Epithelial cell of esophagus (primary cell): ENCODE data around the gene TXNDC17.
A peak's percentile ranks its signal among the peaks of the same experiment; 100 is the strongest.

Experiments
- DNase-seq: peaks from one replicate; pipeline ENCODE4 v3.0.0; 2010; ENCODE audit warnings: low read depth
- H3K4me3 ChIP-seq: 2 replicates; pipeline ENCODE4 v1.5.1; 2011; ENCODE audit warnings: mild to moderate bottlenecking, low read length, control low read depth
- TF ChIP-seq, protein P1 (sequence below): IDR thresholded peaks from 2 replicates; pipeline ENCODE4 v1.5.1; 2011; ENCODE audit warnings: low read depth, mild to moderate bottlenecking, low read length, control low read depth, inconsistent platforms; ENCODE audit not compliant: insufficient read depth; ENCODE audit errors: missing control alignments

Gene TXNDC17

DNA sequence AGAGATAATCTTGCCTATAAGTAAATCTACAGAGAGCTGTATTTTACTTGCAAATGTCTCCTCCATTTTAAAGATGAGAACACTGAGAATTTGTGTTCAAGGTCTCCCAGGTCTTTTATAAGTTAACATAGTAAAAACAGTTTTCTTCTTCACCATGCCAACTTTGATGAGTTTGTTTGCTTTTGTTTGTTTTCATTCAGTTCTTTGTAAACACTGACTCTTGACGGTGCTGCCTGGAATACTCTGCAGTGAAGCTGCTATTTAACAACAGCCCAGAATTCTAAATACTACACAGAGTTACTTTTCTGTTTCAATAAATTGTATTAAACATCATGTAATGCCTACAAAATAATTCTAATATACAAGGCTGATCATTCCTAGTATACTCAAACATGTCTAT lies 43.1 kb upstream of the TXNDC17 start:
- no peak for DNase-seq
- TF ChIP-seq, protein P1, sequence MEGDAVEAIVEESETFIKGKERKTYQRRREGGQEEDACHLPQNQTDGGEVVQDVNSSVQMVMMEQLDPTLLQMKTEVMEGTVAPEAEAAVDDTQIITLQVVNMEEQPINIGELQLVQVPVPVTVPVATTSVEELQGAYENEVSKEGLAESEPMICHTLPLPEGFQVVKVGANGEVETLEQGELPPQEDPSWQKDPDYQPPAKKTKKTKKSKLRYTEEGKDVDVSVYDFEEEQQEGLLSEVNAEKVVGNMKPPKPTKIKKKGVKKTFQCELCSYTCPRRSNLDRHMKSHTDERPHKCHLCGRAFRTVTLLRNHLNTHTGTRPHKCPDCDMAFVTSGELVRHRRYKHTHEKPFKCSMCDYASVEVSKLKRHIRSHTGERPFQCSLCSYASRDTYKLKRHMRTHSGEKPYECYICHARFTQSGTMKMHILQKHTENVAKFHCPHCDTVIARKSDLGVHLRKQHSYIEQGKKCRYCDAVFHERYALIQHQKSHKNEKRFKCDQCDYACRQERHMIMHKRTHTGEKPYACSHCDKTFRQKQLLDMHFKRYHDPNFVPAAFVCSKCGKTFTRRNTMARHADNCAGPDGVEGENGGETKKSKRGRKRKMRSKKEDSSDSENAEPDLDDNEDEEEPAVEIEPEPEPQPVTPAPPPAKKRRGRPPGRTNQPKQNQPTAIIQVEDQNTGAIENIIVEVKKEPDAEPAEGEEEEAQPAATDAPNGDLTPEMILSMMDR: no peak

DNA sequence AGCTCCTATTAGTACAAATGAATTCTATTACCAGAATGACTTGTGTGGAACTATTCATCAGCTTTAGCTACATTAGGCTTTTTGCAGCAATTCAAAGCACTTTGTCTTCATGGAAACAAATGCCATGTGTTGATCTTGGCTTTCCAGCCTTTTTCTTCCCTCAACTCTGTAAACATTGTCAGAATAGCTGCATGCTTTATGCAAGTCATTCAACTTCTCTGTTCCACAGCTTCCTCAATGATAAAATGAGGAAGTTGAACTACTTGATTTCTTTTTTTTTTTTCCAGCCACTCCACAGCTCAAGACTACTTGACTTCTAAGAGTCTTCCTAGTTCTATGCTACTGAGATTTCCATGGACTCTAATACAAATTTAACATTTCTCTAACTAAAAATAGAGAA lies 41.5 kb upstream of the TXNDC17 start:
- TF ChIP-seq, protein P1: no peak
- DNase-seq: no peak
- no peak overlapping the region for H3K4me3 ChIP-seq

More for the DNA sequence above, 43.1 kb upstream of the TXNDC17 start:
- no peak overlapping the region for H3K4me3 ChIP-seq

DNA sequence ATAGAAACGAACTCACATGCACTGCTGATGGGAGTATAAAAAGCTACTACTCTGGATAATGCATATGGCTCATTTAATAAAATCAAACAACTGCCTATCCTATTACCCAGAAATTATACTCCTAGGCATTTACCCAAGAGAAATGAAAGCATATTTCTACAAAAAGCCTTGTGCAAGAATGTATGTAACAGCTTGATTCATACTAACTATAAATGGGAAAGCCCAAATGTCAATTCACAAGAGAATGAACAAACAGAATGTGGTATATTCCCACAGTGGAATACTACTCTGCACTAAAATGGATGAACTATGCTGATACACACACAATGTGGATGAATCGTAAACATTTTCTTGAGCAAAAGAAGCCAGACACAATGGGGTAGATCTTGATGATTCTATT lies 38.7 kb upstream of the TXNDC17 start:
- TF ChIP-seq, protein P1: no peak
- DNase-seq: no peak

DNA sequence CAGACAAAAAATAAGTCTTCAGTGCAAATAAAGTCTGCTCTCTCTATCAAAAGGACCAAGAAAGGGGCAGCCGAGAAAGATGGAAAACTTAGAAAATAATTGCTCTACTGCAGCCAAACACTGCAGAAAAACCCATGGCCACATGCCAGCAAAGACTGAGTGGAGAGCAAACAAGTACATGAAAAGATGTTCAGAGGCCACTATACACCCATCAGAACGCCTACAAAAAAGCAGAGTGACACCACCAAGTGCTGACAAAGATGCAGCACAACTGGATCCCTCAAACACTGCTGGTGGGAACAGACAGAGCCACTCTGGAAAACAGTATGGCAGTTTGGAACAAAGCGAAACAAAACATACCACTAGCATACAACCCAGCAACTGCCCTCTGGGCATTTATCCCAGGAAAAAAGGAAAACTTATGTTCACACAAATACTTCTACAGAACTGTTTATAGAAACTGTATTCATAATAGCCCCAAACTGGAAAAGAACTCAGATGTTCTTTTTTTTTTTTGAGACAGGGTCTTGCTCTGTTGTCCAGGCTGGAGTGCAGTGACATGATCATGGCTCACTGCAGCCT lies 37.0 kb upstream of the TXNDC17 start:
- DNase-seq: no peak
- no peak overlapping the region for H3K4me3 ChIP-seq
- TF ChIP-seq, protein P1: no peak

More for the DNA sequence above, 38.7 kb upstream of the TXNDC17 start:
- no peak overlapping the region for H3K4me3 ChIP-seq

DNA sequence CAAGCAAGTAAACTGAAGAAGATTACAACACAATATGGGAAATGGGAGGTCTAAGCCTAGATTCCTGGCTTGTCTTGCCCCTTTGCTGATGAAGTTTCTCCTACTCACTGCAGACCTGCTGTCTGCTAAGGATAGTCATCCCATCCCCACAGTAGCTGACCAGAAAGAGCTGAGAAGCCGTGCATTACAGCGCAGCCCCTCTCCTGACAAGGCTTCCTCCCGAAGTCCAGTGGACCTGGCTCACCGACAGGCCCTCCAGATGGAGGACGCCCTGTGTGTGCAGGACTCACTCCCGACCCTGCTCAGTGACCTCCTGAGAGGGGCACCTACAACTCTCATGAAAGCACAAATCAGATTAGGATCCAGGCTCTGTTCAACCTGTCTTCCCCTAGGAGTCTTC lies 35.7 kb upstream of the TXNDC17 start:
- H3K4me3 ChIP-seq: no peak overlapping the region
- no peak for DNase-seq
- TF ChIP-seq, protein P1: no peak

DNA sequence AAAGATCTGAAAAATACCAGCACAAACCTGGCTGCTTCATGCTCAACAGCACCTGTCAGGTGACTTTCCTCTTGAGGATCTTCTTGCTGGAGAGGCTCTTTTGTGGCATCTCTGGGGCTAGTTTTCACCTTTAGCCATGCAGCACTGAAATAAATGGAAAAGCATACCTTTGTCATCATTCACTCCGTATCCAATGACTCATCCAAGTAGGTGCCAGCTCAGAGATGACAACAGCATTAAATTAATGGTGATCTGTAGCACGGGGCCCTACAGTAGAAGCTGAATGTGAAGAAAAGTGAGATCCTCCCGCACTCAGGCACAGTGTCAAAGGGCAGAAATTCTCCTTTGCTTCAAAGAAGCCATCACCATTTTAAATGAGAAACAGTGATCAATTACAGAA lies 32.5 kb upstream of the TXNDC17 start:
- peak; percentile 81 for DNase-seq
- TF ChIP-seq, protein P1: no peak
- H3K4me3 ChIP-seq: no peak overlapping the region

DNA sequence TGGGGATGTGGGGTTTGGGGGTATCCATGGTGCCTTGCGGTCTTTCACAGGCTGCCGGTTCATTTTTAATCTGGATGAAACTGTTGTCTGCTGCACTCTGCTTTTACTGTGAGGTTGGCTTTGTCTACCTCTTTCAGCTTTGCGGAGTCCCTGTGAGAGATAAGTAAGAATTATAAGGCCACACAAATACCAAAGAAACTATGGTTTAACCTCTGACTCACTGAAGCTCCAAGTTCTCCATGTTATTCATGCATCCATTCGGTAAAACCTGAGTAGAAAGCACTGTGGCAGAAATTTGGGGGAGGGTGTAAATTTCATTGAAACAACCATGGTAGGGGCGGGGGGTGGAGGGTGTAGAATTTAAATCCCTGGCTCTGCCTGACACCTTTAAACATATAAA lies 30.8 kb upstream of the TXNDC17 start:
- H3K4me3 ChIP-seq: no peak overlapping the region
- DNase-seq: no peak
- TF ChIP-seq, protein P1: no peak
